ENCODE results near the gene DAAM1. TPM values are rescaled to one million over a fixed set of nuclear protein-coding genes. Genes with fewer than 3 reads are reported as not detected.

DAAM1 gene
- total and polyA plus RNA-seq, 2 donors (not counting 1 experiment from before 2014, with no cell fraction given), result 11.2 to 34.3 TPM

GRCh38 chr14:59280961-59281360, 92.5 kb downstream of the DAAM1 start:
- H3K4me3 Mint-ChIP-seq, result no peak overlapping the region
- no peaks in the 10 kb centered on the region for H3K27me3 Mint-ChIP-seq
- TF ChIP-seq EZH2 (IDR thresholded peaks at IDR 0.05; ENCODE audit: borderline replicate concordance, insufficient read depth, low read depth, low read length, poor library complexity, severe bottlenecking), result no peak
- no peak for TF ChIP-seq CTCF (IDR thresholded peaks at IDR 0.05)
- ChIA-PET POLR2A (interaction anchor here (0.7 kb wide), 1 partner anchor 49 kb away, joined by 5 read pairs; no protein-coding TSS in a partner anchor), CTCF (no interaction called here)
- no peaks in the 10 kb centered on the region for H3K79me2 ChIP-seq (ENCODE audit: control insufficient read depth, insufficient read depth, low read length)
- no peak overlapping the region for H3K9ac ChIP-seq (ENCODE audit: low read length)
- ATAC-seq (ENCODE audit: low read depth) (no peak), DNase-seq (no peak)
- no peak overlapping the region for H3K27ac Mint-ChIP-seq
- H3K9me3 Mint-ChIP-seq (ENCODE audit: insufficient read depth), result peaks cover 18% of the 10 kb centered on the region
- H3K36me3 ChIP-seq (replicated peaks in 1 of 2; ENCODE audit: control extremely low read depth in 1 of 2, control insufficient read depth in 1 of 2, extremely low read depth in 1 of 2, insufficient read depth in 2 of 2, low read length in 1 of 2), result no peaks in the 10 kb centered on the region
- 98% methylated on average over 5 of the region's 5 CpGs for WGBS (ENCODE audit: insufficient coverage)
- H2AFZ ChIP-seq (ENCODE audit: insufficient read depth, low read depth, low read length, poor library complexity, severe bottlenecking), result no peak overlapping the region
- peaks cover 0 to 13% (median 1%) of the 10 kb centered on the region in 3 donors for H3K9me3 ChIP-seq (ENCODE audit: control extremely low read depth in 1 of 3, control insufficient read depth in 2 of 3, insufficient read depth in 1 of 3, low read length in 2 of 3)
- H3K4me2 ChIP-seq (replicated peaks; ENCODE audit: low read depth, low read length, poor library complexity, severe bottlenecking), result no peak overlapping the region
- H3K27me3 ChIP-seq (replicated peaks in 1 of 4; ENCODE audit: control extremely low read depth in 1 of 4, control insufficient read depth in 3 of 4, insufficient read depth in 4 of 4, low read length in 3 of 4), result no peaks in the 10 kb centered on the region
- H3K4me1 ChIP-seq (ENCODE audit: control insufficient read depth in 2 of 2, insufficient read depth in 2 of 2, low read length in 2 of 2), result no peaks in the 10 kb centered on the region
- peaks cover 6% of the 10 kb centered on the region for H3K4me1 Mint-ChIP-seq
- H3K4me3 ChIP-seq (ENCODE audit: control extremely low read depth in 1 of 5, extremely low read depth in 1 of 5, insufficient read depth in 1 of 5, low read depth in 2 of 5, low read length in 4 of 5), result no peak overlapping the region
- no peaks in the 10 kb centered on the region for H4K20me1 ChIP-seq (ENCODE audit: control insufficient read depth, insufficient read depth, low read length, poor library complexity, severe bottlenecking)
- intact Hi-C loops (cut with micrococcal nuclease), result no loop called here
- no peak overlapping the region for H3K27ac ChIP-seq (ENCODE audit: low read length in 2 of 2)

- intact Hi-C loops (cut with micrococcal nuclease), result no loop called here
- H3K27me3 ChIP-seq (replicated peaks in 1 of 4; ENCODE audit: control extremely low read depth in 1 of 4, control insufficient read depth in 3 of 4, insufficient read depth in 4 of 4, low read length in 3 of 4), result no peaks in the 10 kb centered on the region
- H3K9ac ChIP-seq (ENCODE audit: low read length), result no peak overlapping the region
- H3K9me3 ChIP-seq (ENCODE audit: control extremely low read depth in 1 of 3, control insufficient read depth in 2 of 3, insufficient read depth in 1 of 3, low read length in 2 of 3), result peaks cover 0 to 13% (median 1%) of the 10 kb centered on the region in 3 donors
- no peaks in the 10 kb centered on the region for H3K36me3 ChIP-seq (replicated peaks in 1 of 2; ENCODE audit: control extremely low read depth in 1 of 2, control insufficient read depth in 1 of 2, extremely low read depth in 1 of 2, insufficient read depth in 2 of 2, low read length in 1 of 2)
- ATAC-seq (ENCODE audit: low read depth) (no peak), DNase-seq (no peak)
- no peak for TF ChIP-seq EZH2 (IDR thresholded peaks at IDR 0.05; ENCODE audit: borderline replicate concordance, insufficient read depth, low read depth, low read length, poor library complexity, severe bottlenecking)
- TF ChIP-seq CTCF (IDR thresholded peaks at IDR 0.05), result no peak
- Mint-ChIP-seq H3K4me3 (no peak overlapping the region), H3K27ac (no peak overlapping the region), H3K4me1 (no peaks in the 10 kb centered on the region), H3K9me3 (ENCODE audit: insufficient read depth) (peaks cover 18% of the 10 kb centered on the region), H3K27me3 (no peaks in the 10 kb centered on the region)
- POLR2A ChIA-PET, result no interaction called here
- no peaks in the 10 kb centered on the region for H3K4me1 ChIP-seq (ENCODE audit: control insufficient read depth in 2 of 2, insufficient read depth in 2 of 2, low read length in 2 of 2)
- no peak overlapping the region for H3K4me3 ChIP-seq (ENCODE audit: control extremely low read depth in 1 of 5, extremely low read depth in 1 of 5, insufficient read depth in 1 of 5, low read depth in 2 of 5, low read length in 4 of 5)
- no peak overlapping the region for H3K27ac ChIP-seq (ENCODE audit: low read length in 2 of 2)
- H3K79me2 ChIP-seq (ENCODE audit: control insufficient read depth, insufficient read depth, low read length), result no peaks in the 10 kb centered on the region
- no CpG with 5 or more reads among the region's 3 CpGs for WGBS (ENCODE audit: insufficient coverage)
- no peak overlapping the region for H2AFZ ChIP-seq (ENCODE audit: insufficient read depth, low read depth, low read length, poor library complexity, severe bottlenecking)
- CTCF ChIA-PET, result no interaction called here
- no peak overlapping the region for H3K4me2 ChIP-seq (replicated peaks; ENCODE audit: low read depth, low read length, poor library complexity, severe bottlenecking)
- no peaks in the 10 kb centered on the region for H4K20me1 ChIP-seq (ENCODE audit: control insufficient read depth, insufficient read depth, low read length, poor library complexity, severe bottlenecking)
Measured at GRCh38 chr14:59281609-59282377, 93.3 kb downstream of the DAAM1 start.
